Endothelial cell of hepatic sinusoid (primary cell): ENCODE data around the gene SLC13A3.

Experiments used
- in situ Hi-C: cut with HindIII; loops from 2 replicates; pipeline ENCODE4 v1.10.0; 2017; ENCODE audit warnings: low sequenced_read_pairs

SLC13A3 gene

DNA sequence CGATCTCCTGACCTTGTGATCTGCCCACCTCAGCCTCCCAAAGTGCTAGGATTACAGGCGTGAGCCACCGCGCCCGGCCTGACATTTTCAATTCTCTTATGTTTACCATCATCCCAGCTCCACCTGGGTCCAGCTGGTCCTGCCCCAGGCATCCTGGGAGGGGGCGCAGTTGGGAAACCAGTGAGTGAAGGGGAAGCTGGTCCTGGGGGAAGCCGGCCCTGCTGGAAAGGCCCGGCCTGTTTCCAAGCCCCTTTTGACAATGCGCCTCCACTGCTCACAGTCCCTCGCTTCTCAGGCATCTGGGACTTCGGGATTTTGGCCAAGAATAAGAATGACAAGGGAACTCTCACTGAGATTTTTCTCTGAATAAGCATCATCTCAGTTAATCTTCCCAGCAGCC, 14.2 kb downstream of the SLC13A3 start:
- in situ Hi-C loops, result no loop called here

- in situ Hi-C loops, result no loop called here
Observed at GRCh38 chr20:46636514-46636913, 14.7 kb downstream of the SLC13A3 start.

GRCh38 chr20:46635514-46636136, 15.6 kb downstream of the SLC13A3 start:
- in situ Hi-C loops, result no loop called here

DNA sequence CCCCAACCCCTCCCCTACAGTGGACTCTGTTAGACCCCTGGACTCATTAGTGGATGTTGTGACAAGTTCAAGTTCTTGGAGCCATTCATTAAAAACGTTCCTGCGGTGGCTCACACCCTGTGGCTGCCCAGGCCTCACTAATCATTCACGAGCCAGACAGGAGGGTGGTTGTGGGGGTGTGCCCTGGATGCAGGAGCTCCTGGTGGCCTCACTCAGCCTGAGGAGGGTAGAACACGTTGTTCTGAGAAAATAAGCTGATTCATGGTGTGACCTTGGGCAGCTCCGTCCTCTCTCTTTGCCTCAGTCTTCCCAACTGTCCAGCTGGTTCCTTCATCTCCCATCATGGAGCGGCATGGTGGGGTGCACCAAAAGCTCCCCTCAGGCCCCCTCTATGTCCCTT, 16.7 kb downstream of the SLC13A3 start:
- in situ Hi-C loops, result no loop called here

DNA sequence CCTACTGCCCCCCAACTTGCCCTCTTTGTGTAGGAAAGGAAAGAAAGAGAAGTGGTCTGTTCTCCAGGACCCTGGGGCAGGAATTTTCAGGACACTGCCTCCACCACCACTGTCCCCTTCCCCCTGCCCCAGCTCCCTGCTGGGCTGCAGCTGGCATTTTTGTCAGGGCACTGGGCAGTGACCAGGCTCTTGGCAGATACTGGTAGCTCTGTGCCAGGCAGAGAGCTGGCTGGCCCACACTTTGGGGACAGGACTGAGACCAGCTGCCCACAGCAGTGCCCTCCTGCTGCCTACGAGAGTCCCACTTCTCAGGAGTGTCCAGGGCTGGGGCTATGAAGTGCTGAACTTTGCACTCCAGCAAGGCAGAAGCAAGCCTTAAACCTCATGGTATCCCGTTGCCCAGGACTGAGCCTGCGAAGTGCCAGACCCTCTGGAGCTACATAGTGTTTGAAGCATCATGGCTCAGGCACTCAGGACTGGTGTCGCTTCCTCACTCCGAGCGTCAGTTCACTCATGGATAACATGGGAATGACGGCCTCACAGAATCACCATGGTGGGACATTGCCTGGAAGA, 19.3 kb downstream of the SLC13A3 start:
- in situ Hi-C loops, result no loop called here

DNA sequence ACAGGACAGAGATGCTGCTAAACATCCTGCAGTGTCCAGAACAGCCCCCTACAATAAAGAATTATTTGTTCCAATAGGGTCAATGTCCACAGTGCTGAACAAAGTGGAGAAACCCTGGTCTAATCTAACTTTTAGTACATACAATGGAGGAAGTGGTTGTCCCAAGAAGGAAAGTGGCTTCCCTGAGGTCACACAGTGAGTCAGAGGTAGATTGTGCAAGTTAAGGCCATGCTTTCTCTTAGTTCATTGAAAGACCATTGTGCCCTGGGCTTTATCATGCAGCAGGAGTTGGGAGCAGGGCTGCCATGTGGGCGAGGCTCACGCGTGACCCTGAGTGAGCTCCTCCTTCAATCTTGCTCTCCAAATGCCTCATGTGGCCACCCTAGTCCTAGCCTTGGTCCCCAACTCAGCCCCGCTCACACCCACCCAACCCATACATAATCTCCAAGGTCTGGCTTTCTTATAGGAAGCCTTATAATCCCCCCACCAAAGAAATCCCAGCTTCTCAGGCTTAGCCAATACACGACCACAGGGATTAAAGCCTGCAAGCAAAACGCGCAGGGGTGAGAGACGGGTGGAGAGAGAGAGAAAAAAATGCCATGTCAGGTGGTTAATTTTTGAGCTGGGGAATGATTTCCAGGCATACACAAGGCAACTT, 19.9 kb downstream of the SLC13A3 start:
- in situ Hi-C loops, result no loop called here

- in situ Hi-C loops, result no loop called here
Observed at GRCh38 chr20:46630306-46630705, 21.0 kb downstream of the SLC13A3 start.

DNA sequence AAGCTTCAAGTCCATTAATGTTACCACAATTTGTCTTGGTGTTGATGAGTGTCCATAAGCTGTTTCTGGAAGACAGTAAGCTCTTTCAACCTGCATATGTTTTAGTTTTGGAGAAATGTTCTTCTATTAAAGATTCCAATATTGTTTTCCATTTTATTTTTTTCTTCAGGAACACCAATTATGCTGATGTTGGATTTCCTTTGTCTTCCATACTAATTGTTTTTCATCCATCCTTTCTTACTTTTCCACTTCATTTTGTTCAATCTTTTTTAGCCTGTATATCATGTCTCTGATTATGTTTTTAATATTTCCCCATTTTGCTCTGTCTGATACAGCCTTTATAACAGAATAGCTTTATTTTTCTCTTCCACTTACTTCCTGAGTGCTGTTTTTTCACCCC, 21.9 kb downstream of the SLC13A3 start:
- in situ Hi-C loops, result no loop called here

DNA sequence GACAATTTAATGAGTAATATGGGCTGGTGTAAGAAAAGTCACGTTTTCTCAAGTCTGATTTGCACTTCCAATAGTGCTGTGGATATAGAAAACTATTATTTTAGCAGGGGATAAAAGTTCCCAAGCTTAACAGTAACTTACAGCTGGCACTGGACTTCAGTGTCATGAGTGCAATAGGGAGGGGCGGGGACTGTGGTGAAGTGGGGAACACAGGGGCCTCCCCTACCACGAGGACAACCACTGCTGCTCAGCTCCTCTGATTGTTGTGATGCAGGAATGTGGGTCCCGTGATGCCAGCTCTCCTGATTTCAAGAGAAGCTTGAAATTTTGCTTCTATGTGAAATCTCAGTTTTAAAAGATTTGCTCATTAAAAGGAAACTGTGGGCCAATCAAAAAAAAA, 24.0 kb downstream of the SLC13A3 start:
- in situ Hi-C loops, result no loop called here

GRCh38 chr20:46626758-46627157, 24.5 kb downstream of the SLC13A3 start:
- in situ Hi-C loops, result no loop called here

- in situ Hi-C loops, result no loop called here
Observed at GRCh38 chr20:46625875-46626373, 25.3 kb downstream of the SLC13A3 start.

GRCh38 chr20:46624946-46625345, 26.3 kb downstream of the SLC13A3 start:
- in situ Hi-C loops, result no loop called here

DNA sequence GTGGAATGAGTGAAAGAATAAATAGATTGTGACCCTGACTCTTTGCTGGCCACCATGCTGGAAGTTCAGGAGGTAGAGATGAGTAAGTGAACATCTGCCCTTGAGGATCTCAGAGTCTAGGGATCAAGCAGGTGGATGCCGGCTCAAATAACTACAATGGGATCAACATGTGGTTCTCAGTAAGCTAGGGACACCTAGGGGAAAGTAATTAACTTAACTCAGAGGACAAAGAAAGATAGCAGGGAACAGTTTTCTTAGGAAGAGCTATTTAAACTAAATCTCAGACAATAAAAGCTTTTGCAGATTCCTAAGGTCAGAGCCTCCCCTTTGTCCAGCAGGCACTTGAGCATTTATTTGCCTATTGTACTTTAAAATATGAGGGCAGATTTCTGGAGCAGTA, 29.1 kb downstream of the SLC13A3 start:
- in situ Hi-C loops, result no loop called here

GRCh38 chr20:46621492-46621891, 29.8 kb downstream of the SLC13A3 start:
- in situ Hi-C loops, result no loop called here

DNA sequence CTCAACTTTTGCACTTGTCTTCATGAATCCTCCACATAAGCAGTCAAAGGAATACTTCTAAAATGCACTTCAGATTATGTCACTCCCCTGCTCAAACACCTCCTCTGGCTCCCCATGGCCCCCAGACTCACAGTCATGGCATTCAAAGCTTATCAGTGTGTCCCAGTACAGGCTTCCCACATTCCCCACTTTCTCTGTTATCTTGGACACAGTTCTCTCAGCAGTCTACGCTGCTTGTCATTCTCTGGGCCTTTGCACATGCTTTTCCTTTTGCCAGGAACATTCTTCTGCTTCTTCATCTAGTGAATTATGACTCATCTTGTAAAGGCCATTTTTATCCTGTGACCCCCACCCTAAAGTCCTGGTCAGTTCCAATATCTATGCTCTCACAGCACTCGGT, 31.8 kb downstream of the SLC13A3 start:
- in situ Hi-C loops, result no loop called here

DNA sequence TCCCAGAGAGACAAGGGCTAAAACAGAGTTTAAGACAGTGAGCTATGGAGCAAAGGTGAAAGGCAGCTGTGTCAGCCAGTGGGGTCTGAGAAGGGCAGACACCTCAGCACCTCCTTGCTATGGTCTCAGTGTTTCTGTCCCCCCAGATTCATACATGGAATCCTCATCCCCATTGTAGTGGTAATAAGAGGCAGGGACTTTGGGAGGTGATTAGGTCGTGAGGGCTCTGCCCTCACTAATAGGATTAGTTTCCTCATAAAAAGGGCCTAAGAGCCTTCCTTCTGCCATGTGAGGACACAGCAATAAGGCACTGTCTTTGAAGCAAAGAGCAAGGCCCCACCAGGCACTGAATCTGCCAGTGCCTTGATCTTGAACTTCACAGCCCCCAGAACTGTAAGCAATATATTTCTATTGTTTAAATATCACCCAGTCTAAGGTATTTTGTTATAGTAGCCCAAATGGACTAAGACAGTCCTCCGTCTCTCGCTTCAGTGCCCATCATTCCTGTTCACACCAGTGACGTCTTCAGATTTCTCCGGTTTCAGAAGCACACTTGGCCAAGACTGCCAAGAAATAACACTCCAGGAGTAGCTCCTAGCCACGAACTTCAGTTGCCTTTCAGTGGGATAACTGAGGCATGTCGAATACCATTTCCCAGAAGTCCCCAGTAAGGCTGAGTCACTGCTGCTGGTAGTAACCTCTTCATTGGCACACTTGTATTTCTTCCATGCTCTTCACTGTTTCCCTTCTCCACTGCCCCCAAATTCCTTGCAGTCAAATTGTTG, 32.8 kb downstream of the SLC13A3 start:
- in situ Hi-C loops, result no loop called here

- in situ Hi-C loops, result no loop called here
Observed at GRCh38 chr20:46614503-46614902, 36.8 kb downstream of the SLC13A3 start.

- in situ Hi-C loops, result no loop called here
Observed at GRCh38 chr20:46610145-46610544, 41.1 kb downstream of the SLC13A3 start.

DNA sequence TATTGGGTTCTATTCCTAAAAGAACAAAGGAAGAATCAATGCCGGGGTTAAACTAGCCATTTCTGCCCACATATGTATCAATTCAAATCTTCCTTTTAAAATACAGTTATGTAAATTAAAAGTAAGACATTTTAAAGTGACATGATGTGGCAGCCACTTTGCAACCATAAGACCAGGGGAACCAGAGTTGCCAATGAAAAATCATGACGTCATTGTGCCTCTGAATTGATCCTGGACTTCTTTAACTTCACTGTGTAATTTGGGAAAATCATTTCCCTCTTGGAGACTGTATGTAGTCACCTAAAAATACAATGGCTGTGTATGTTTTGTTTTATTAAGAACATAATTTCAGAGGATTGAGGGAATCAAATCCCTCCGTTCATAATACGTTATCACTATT, 42.2 kb downstream of the SLC13A3 start:
- in situ Hi-C loops, result no loop called here

- in situ Hi-C loops, result no loop called here
Observed at GRCh38 chr20:46607849-46608497, 43.3 kb downstream of the SLC13A3 start.

GRCh38 chr20:46607191-46607848, 43.9 kb downstream of the SLC13A3 start:
- in situ Hi-C loops, result no loop called here
